ENCODE results near the gene AK5.
"Not testable (repeated sequence)": the region's sequence is repeated elsewhere in the genome, so short reads cannot be mapped to it uniquely, and the experiment has no call there.

Gene AK5

GRCh38 chr1:77290576-77290975 lies 8.8 kb downstream of the AK5 start:
- DNase-seq (ENCODE audit: low read depth), result no peak
- H3K4me3 ChIP-seq (ENCODE audit: low read depth, low read length), result no peak overlapping the region
- TF ChIP-seq MYC (IDR thresholded peaks at IDR 0.05; ENCODE audit: low read depth, low read length) (no peak), CTCF (IDR thresholded peaks at IDR 0.05; ENCODE audit: low read depth, low read length) (no peak), MAX (IDR thresholded peaks at IDR 0.05; ENCODE audit: low read depth, low read length) (no peak), POLR2A (IDR thresholded peaks at IDR 0.05; ENCODE audit: extremely low read depth, insufficient read length) (no peak)

- no peak for DNase-seq (ENCODE audit: low read depth)
- TF ChIP-seq CTCF (IDR thresholded peaks at IDR 0.05; ENCODE audit: low read depth, low read length), result no peak
- no peak for TF ChIP-seq POLR2A (IDR thresholded peaks at IDR 0.05; ENCODE audit: extremely low read depth, insufficient read length)
- no peak overlapping the region for H3K4me3 ChIP-seq (ENCODE audit: low read depth, low read length)
These were observed 10.7 kb downstream of the AK5 start for GRCh38 chr1:77292551-77292950.

- H3K4me3 ChIP-seq (ENCODE audit: low read depth, low read length), result no peak overlapping the region
- DNase-seq (ENCODE audit: low read depth), result no peak
- TF ChIP-seq POLR2A (IDR thresholded peaks at IDR 0.05; ENCODE audit: extremely low read depth, insufficient read length) (no peak), MAX (IDR thresholded peaks at IDR 0.05; ENCODE audit: low read depth, low read length) (no peak), CTCF (IDR thresholded peaks at IDR 0.05; ENCODE audit: low read depth, low read length) (no peak), MYC (IDR thresholded peaks at IDR 0.05; ENCODE audit: low read depth, low read length) (no peak)
These were observed 18.7 kb downstream of the AK5 start for GRCh38 chr1:77300566-77300965.

- TF ChIP-seq MAX (IDR thresholded peaks at IDR 0.05; ENCODE audit: low read depth, low read length) (no peak), POLR2A (IDR thresholded peaks at IDR 0.05; ENCODE audit: extremely low read depth, insufficient read length) (no peak), CTCF (IDR thresholded peaks at IDR 0.05; ENCODE audit: low read depth, low read length) (no peak), MYC (IDR thresholded peaks at IDR 0.05; ENCODE audit: low read depth, low read length) (no peak)
- DNase-seq (ENCODE audit: low read depth), result no peak
- H3K4me3 ChIP-seq (ENCODE audit: low read depth, low read length), result no peak overlapping the region
These were observed 21.6 kb downstream of the AK5 start for GRCh38 chr1:77303387-77303786.

GRCh38 chr1:77308889-77309621 lies 27.2 kb downstream of the AK5 start:
- no peak overlapping the region for H3K4me3 ChIP-seq (ENCODE audit: low read depth, low read length)
- TF ChIP-seq MYC (IDR thresholded peaks at IDR 0.05; ENCODE audit: low read depth, low read length) (no peak), POLR2A (IDR thresholded peaks at IDR 0.05; ENCODE audit: extremely low read depth, insufficient read length) (no peak), MAX (IDR thresholded peaks at IDR 0.05; ENCODE audit: low read depth, low read length) (no peak), CTCF (IDR thresholded peaks at IDR 0.05; ENCODE audit: low read depth, low read length) (no peak)
- DNase-seq (ENCODE audit: low read depth), result peak; percentile 6

- TF ChIP-seq CTCF (IDR thresholded peaks at IDR 0.05; ENCODE audit: low read depth, low read length), result no peak
- TF ChIP-seq MYC (IDR thresholded peaks at IDR 0.05; ENCODE audit: low read depth, low read length), result no peak
- no peak for TF ChIP-seq POLR2A (IDR thresholded peaks at IDR 0.05; ENCODE audit: extremely low read depth, insufficient read length)
- TF ChIP-seq MAX (IDR thresholded peaks at IDR 0.05; ENCODE audit: low read depth, low read length), result no peak
- H3K4me3 ChIP-seq (ENCODE audit: low read depth, low read length), result no peak overlapping the region
- DNase-seq (ENCODE audit: low read depth), result peak; percentile 34
These were observed 29.1 kb downstream of the AK5 start for GRCh38 chr1:77310924-77311323.

- H3K4me3 ChIP-seq (ENCODE audit: low read depth, low read length), result not testable (repeated sequence)
- DNase-seq (ENCODE audit: low read depth), result peak; percentile 40
These were observed 30.5 kb downstream of the AK5 start for GRCh38 chr1:77312364-77312763.

Data from NB4 (cell line).